Keratinocyte (primary cell): ENCODE data around the gene HOXB9. TPM values are rescaled to one million over a fixed set of nuclear protein-coding genes. Genes with fewer than 3 reads are reported as not detected.

Experiments
- DNase-seq: peaks from one replicate; pipeline ENCODE4 v3.0.0-alpha.2; 2011; ENCODE audit warnings: low read depth, missing footprints, low spot score
- FAIRE-seq: peaks from 2 replicates; lab custom pipeline; 2011; peaks lifted over from hg19 to GRCh38; lab: Jason Lieb, UNC
- H2AFZ ChIP-seq: 2 replicates; pipeline ENCODE4 v1.6.0; 2012; ENCODE audit warnings: low read length, control low read depth, inconsistent platforms; ENCODE audit not compliant: control insufficient read depth
- H3K27ac ChIP-seq: 2 replicates; pipeline ENCODE4 v1.5.1; 2011; ENCODE audit warnings: low read length; ENCODE audit not compliant: control insufficient read depth, insufficient read depth
- H3K27me3 ChIP-seq: 3 replicates; pipeline ENCODE4 v1.6.0; 2011; ENCODE audit warnings: low read length; ENCODE audit not compliant: control insufficient read depth, insufficient read depth; ENCODE audit errors: extremely low read depth
- H3K36me3 ChIP-seq, 2 experiments: 2 replicates in 1 of 2; 3 replicates in 1 of 2; pipeline ENCODE4 v1.5.1; 2011; ENCODE audit warnings: low read length in 2 of 2, mild to moderate bottlenecking in 1 of 2; ENCODE audit not compliant: control insufficient read depth in 2 of 2, insufficient read depth in 2 of 2; ENCODE audit errors: extremely low read depth in 1 of 2
- H3K4me1 ChIP-seq: 3 replicates; pipeline ENCODE4 v1.5.1; 2011; ENCODE audit warnings: low read length; ENCODE audit not compliant: control insufficient read depth, insufficient read depth; ENCODE audit errors: extremely low read depth
- H3K4me2 ChIP-seq: 3 replicates; pipeline ENCODE4 v1.6.0; 2011; ENCODE audit warnings: low read depth, low read length; ENCODE audit not compliant: control insufficient read depth, insufficient read depth; ENCODE audit errors: extremely low read depth
- H3K4me3 ChIP-seq, 3 experiments: fragments of 200-600 bp in 1 of 3; sonication (generic) in 1 of 3; 2 replicates in 2 of 3; 3 replicates in 1 of 3; pipeline ENCODE4 v1.5.1; 2011 to 2016; ENCODE audit warnings: low read length in 3 of 3, mild to moderate bottlenecking in 3 of 3, control low read depth in 2 of 3, inconsistent platforms in 1 of 3, low read depth in 1 of 3, mixed read lengths in 1 of 3, mixed run types in 1 of 3, moderate library complexity in 1 of 3; ENCODE audit not compliant: control insufficient read depth in 2 of 3, insufficient read depth in 2 of 3; ENCODE audit errors: extremely low read depth in 1 of 3
- H3K79me2 ChIP-seq: 2 replicates; pipeline ENCODE4 v1.6.0; 2012; ENCODE audit warnings: low read length; ENCODE audit not compliant: control insufficient read depth, insufficient read depth
- H3K9ac ChIP-seq: 3 replicates; pipeline ENCODE4 v1.6.0; 2011; ENCODE audit warnings: low read length; ENCODE audit not compliant: control insufficient read depth, insufficient read depth; ENCODE audit errors: extremely low read depth
- H3K9me1 ChIP-seq: 3 replicates; pipeline ENCODE4 v1.6.0; 2011; ENCODE audit warnings: low read length; ENCODE audit not compliant: control insufficient read depth, insufficient read depth; ENCODE audit errors: extremely low read depth
- H3K9me3 ChIP-seq: 2 replicates; pipeline ENCODE4 v1.5.1; 2012; ENCODE audit warnings: low read depth, low read length; ENCODE audit not compliant: control insufficient read depth
- H4K20me1 ChIP-seq: 3 replicates; pipeline ENCODE4 v1.6.0; 2011; ENCODE audit warnings: low read length; ENCODE audit not compliant: control insufficient read depth, insufficient read depth; ENCODE audit errors: extremely low read depth
- CTCF ChIP-seq, 3 experiments: IDR thresholded peaks in 1 of 3; conservative IDR thresholded peaks in 1 of 3; optimal IDR thresholded peaks in 1 of 3; 2 replicates in 2 of 3; 3 replicates in 1 of 3; pipeline versions ENCODE3 to v1.5.1; 2011; ENCODE audit warnings: low read length in 3 of 3, mild to moderate bottlenecking in 3 of 3, moderate library complexity in 2 of 3, control low read depth in 1 of 3, inconsistent platforms in 1 of 3; ENCODE audit not compliant: insufficient read depth in 2 of 3; ENCODE audit errors: extremely low read depth in 1 of 3
- EZH2 ChIP-seq: IDR thresholded peaks from one replicate; pipeline ENCODE4 v1.6.1; 2012; ENCODE audit warnings: inconsistent platforms, mild to moderate bottlenecking, low read length, moderate library complexity
- dilution Hi-C: fragments of 300-500 bp; cut with MboI; formaldehyde crosslinking; loops from one replicate; pipeline ENCODE4 v1.7.0; 2020; ENCODE audit warnings: low sequenced_read_pairs; ENCODE audit not compliant: extremely low pct_ligation_motif_present
- polyA plus RNA-seq, 5 experiments: library from polyadenylated mRNA; depleted of rRNA in 3 of 5; stranded (reverse) in 3 of 5; stranded (forward) in 1 of 5; unstranded in 1 of 5; fragments of >200 nt; gene quantifications; 1 replicate in 1 of 5; 2 replicates in 3 of 5; 3 replicates in 1 of 5; pipeline versions ENCODE4 v1.2.1 to v1.2.3, GENCODE V29; 2011 to 2012; ENCODE audit warnings: missing spikeins in 2 of 5, low read depth in 1 of 5, low replicate concordance in 1 of 5

HOXB9 gene
- polyA plus RNA-seq, 1 donor (not counting 4 experiments of a cell fraction or from before 2014, with no cell fraction given), result 0.03 TPM

- Histone ChIP-seq H4K20me1 (no peaks in the 10 kb centered on the region), H3K9me3 (no peaks in the 10 kb centered on the region), H3K4me1 (no peaks in the 10 kb centered on the region), H3K36me3 (no peaks in the 10 kb centered on the region), H3K79me2 (no peaks in the 10 kb centered on the region), H3K4me3 (no peak overlapping the region), H3K9me1 (peaks cover 2% of the 10 kb centered on the region), H3K9ac (no peak overlapping the region), H3K4me2 (no peak overlapping the region), H2AFZ (no peak overlapping the region), H3K27me3 (peaks cover 100% of the 10 kb centered on the region), H3K27ac (no peak overlapping the region)
- no peak for TF ChIP-seq CTCF (optimal IDR thresholded peaks at IDR 0.05 in 1 of 3, IDR thresholded peaks at IDR 0.05 in 1 of 3, conservative IDR thresholded peaks at IDR 0.05 in 1 of 3; ENCODE audit: extremely low read depth in 1 of 3, insufficient read depth in 2 of 3, low read length in 3 of 3)
- peak; percentile 96 for TF ChIP-seq EZH2
- dilution Hi-C loops, result no loop called here
- FAIRE-seq (no peak), DNase-seq (no peak)
Measured at GRCh38 chr17:48619826-48620449, 6.2 kb downstream of the HOXB9 start.

- Histone ChIP-seq H3K27me3 (peaks cover 99% of the 10 kb centered on the region), H3K9me1 (peaks cover 2% of the 10 kb centered on the region), H4K20me1 (no peaks in the 10 kb centered on the region), H3K4me3 (no peak overlapping the region), H2AFZ (no peak overlapping the region), H3K4me1 (peaks cover 4% of the 10 kb centered on the region), H3K79me2 (no peaks in the 10 kb centered on the region), H3K36me3 (no peaks in the 10 kb centered on the region), H3K4me2 (no peak overlapping the region), H3K9ac (no peak overlapping the region), H3K9me3 (no peaks in the 10 kb centered on the region), H3K27ac (no peak overlapping the region)
- DNase-seq (no peak), FAIRE-seq (no peak)
- dilution Hi-C loops, result no loop called here
- peak; percentile 6 for TF ChIP-seq EZH2
- peak; percentile 87 to 92 (median 91) for TF ChIP-seq CTCF (optimal IDR thresholded peaks at IDR 0.05 in 1 of 3, IDR thresholded peaks at IDR 0.05 in 1 of 3, conservative IDR thresholded peaks at IDR 0.05 in 1 of 3; ENCODE audit: extremely low read depth in 1 of 3, insufficient read depth in 2 of 3, low read length in 3 of 3)
Measured at GRCh38 chr17:48618256-48618896, 7.8 kb downstream of the HOXB9 start.
